Neural cell (in vitro differentiated cells): Measurements from ENCODE around the gene DGCR6L. TPM values are rescaled to one million over a fixed set of nuclear protein-coding genes. Genes with fewer than 3 reads are reported as not detected.
"Not testable (repeated sequence)": the region's sequence is repeated elsewhere in the genome, so short reads cannot be mapped to it uniquely, and the experiment has no call there.

Experiments used
- H2AFZ ChIP-seq: fragments of 200-600, 300-800 bp; sonication (generic), shearing (Covaris generic); 2 replicates; pipeline ENCODE4 v1.6.0; 2014; ENCODE audit warnings: low read depth, mild to moderate bottlenecking, antibody characterized with exemption, low read length, moderate library complexity
- H3F3A ChIP-seq: fragments of 200-600 bp; shearing (Covaris generic); 2 replicates; pipeline ENCODE4 v1.6.1; 2016; ENCODE audit warnings: mild to moderate bottlenecking, moderate library complexity, mixed read lengths, antibody characterized with exemption, low read length; ENCODE audit not compliant: insufficient read depth, poor library complexity, severe bottlenecking
- H3K27ac ChIP-seq: fragments of 200-600, 300-800 bp; sonication (generic), shearing (Covaris generic); 2 replicates; pipeline ENCODE4 v1.5.1; 2014; ENCODE audit warnings: mild to moderate bottlenecking, low read length, moderate library complexity
- H3K27me3 ChIP-seq: fragments of 300-800, 200-600 bp; sonication (generic), shearing (Covaris generic); 2 replicates; pipeline ENCODE4 v1.6.0; 2014; ENCODE audit warnings: mild to moderate bottlenecking, low read depth, low read length, moderate library complexity; ENCODE audit not compliant: insufficient read depth
- H3K36me3 ChIP-seq: fragments of 300-800, 200-600 bp; sonication (generic), shearing (Covaris generic); 2 replicates; pipeline ENCODE4 v1.5.1; 2014; ENCODE audit warnings: mild to moderate bottlenecking, antibody characterized with exemption, low read length, moderate library complexity; ENCODE audit not compliant: insufficient read depth
- H3K4me2 ChIP-seq: fragments of 300-800, 200-600 bp; sonication (generic), shearing (Covaris generic); 2 replicates; pipeline ENCODE4 v1.6.0; 2014; ENCODE audit warnings: mild to moderate bottlenecking, low read length
- H3K4me3 ChIP-seq: fragments of 300-800, 200-600 bp; sonication (generic), shearing (Covaris generic); 2 replicates; pipeline ENCODE4 v1.5.1; 2014; ENCODE audit warnings: mild to moderate bottlenecking, low read length, moderate library complexity
- H3K79me2 ChIP-seq: fragments of 200-600 bp; shearing (Covaris generic); replicated peaks from 2 replicates; pipeline ENCODE4 v1.6.0; 2014; ENCODE audit warnings: mild to moderate bottlenecking, low read length, moderate library complexity; ENCODE audit not compliant: insufficient read depth
- H3K9ac ChIP-seq: fragments of 300-800, 200-600 bp; sonication (generic), shearing (Covaris generic); 2 replicates; pipeline ENCODE4 v1.6.1; 2016; ENCODE audit warnings: mild to moderate bottlenecking, low read length, mixed read lengths
- H3K9me2 ChIP-seq: fragments of 200-600 bp; shearing (Covaris generic); 2 replicates; pipeline ENCODE4 v1.6.1; 2016; ENCODE audit warnings: mild to moderate bottlenecking, low read length, mixed read lengths; ENCODE audit not compliant: insufficient read depth
- H3K9me3 ChIP-seq: fragments of 200-600, 300-800 bp; sonication (generic), shearing (Covaris generic); 2 replicates; pipeline ENCODE4 v1.6.1; 2016; ENCODE audit warnings: mild to moderate bottlenecking, mixed run types, low read length, moderate library complexity, mixed read lengths
- H4K20me1 ChIP-seq: fragments of 200-600 bp; shearing (Covaris generic); 2 replicates; pipeline ENCODE4 v1.6.1; 2016; ENCODE audit warnings: mild to moderate bottlenecking, mixed run types; ENCODE audit not compliant: insufficient read depth
- EP300 ChIP-seq: fragments of 450-650 bp; conservative IDR thresholded peaks from 2 replicates; pipeline ENCODE4 v1.6.1; 2014; ENCODE audit warnings: antibody characterized with exemption, mild to moderate bottlenecking, moderate library complexity; ENCODE audit not compliant: poor library complexity, severe bottlenecking
- EZH2 ChIP-seq: fragments of 200-600, 300-800 bp; shearing (Covaris generic), sonication (generic); IDR thresholded peaks from 2 replicates; pipeline ENCODE4 v1.6.1; 2014; ENCODE audit warnings: antibody characterized with exemption, low read length, borderline replicate concordance, mild to moderate bottlenecking; ENCODE audit not compliant: insufficient read depth, poor library complexity, severe bottlenecking
- MXI1 ChIP-seq: fragments of 450-650 bp; conservative IDR thresholded peaks from 2 replicates; pipeline ENCODE4 v1.6.1; 2014; ENCODE audit warnings: antibody characterized with exemption, mild to moderate bottlenecking; ENCODE audit not compliant: poor library complexity, severe bottlenecking
- POLR2AphosphoS5 ChIP-seq: IDR thresholded peaks from 2 replicates; pipeline ENCODE4 v1.6.1; 2012
- RAD21 ChIP-seq: fragments of 450-650 bp; conservative IDR thresholded peaks from 2 replicates; pipeline ENCODE4 v1.6.1; 2014; ENCODE audit warnings: antibody characterized with exemption, mild to moderate bottlenecking, moderate library complexity
- SMC3 ChIP-seq: fragments of 450-650 bp; conservative IDR thresholded peaks from 2 replicates; pipeline ENCODE4 v1.6.1; 2014; ENCODE audit warnings: antibody characterized with exemption, mild to moderate bottlenecking, moderate library complexity; ENCODE audit not compliant: poor library complexity
- TAF1 ChIP-seq: IDR thresholded peaks from 2 replicates; pipeline ENCODE4 v1.6.1; 2012; ENCODE audit warnings: low read depth
- polyA plus RNA-seq: library from polyadenylated mRNA; depleted of rRNA; stranded (reverse); fragments of >200 nt; gene quantifications from 2 replicates; pipeline ENCODE4 v1.2.3, GENCODE V29; 2014
- TF ChIP-seq, protein P1 (sequence below): IDR thresholded peaks from 2 replicates; pipeline ENCODE4 v1.6.1; 2012; ENCODE audit warnings: borderline replicate concordance
- TF ChIP-seq, protein P2 (sequence below): fragments of 450-650 bp; IDR thresholded peaks from 2 replicates; pipeline ENCODE4 v1.5.1; 2014; ENCODE audit warnings: antibody characterized with exemption, mild to moderate bottlenecking, moderate library complexity; ENCODE audit not compliant: poor library complexity, severe bottlenecking

DGCR6L gene
- polyA plus RNA-seq, 1 donor from 2014 or later, result 125 TPM

GRCh38 chr22:20267441-20268278 lies 52.2 kb downstream of the DGCR6L start:
- no peaks in the 10 kb centered on the region for H3K79me2 ChIP-seq
- H3K36me3 ChIP-seq, result no peaks in the 10 kb centered on the region
- TF ChIP-seq EP300 (no peak), EZH2 (no peak), SMC3 (no peak), POLR2AphosphoS5 (no peak), TAF1 (no peak), MXI1 (no peak), RAD21 (no peak)
- TF ChIP-seq, protein P1, sequence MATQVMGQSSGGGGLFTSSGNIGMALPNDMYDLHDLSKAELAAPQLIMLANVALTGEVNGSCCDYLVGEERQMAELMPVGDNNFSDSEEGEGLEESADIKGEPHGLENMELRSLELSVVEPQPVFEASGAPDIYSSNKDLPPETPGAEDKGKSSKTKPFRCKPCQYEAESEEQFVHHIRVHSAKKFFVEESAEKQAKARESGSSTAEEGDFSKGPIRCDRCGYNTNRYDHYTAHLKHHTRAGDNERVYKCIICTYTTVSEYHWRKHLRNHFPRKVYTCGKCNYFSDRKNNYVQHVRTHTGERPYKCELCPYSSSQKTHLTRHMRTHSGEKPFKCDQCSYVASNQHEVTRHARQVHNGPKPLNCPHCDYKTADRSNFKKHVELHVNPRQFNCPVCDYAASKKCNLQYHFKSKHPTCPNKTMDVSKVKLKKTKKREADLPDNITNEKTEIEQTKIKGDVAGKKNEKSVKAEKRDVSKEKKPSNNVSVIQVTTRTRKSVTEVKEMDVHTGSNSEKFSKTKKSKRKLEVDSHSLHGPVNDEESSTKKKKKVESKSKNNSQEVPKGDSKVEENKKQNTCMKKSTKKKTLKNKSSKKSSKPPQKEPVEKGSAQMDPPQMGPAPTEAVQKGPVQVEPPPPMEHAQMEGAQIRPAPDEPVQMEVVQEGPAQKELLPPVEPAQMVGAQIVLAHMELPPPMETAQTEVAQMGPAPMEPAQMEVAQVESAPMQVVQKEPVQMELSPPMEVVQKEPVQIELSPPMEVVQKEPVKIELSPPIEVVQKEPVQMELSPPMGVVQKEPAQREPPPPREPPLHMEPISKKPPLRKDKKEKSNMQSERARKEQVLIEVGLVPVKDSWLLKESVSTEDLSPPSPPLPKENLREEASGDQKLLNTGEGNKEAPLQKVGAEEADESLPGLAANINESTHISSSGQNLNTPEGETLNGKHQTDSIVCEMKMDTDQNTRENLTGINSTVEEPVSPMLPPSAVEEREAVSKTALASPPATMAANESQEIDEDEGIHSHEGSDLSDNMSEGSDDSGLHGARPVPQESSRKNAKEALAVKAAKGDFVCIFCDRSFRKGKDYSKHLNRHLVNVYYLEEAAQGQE, result no peak
- TF ChIP-seq, protein P2, sequence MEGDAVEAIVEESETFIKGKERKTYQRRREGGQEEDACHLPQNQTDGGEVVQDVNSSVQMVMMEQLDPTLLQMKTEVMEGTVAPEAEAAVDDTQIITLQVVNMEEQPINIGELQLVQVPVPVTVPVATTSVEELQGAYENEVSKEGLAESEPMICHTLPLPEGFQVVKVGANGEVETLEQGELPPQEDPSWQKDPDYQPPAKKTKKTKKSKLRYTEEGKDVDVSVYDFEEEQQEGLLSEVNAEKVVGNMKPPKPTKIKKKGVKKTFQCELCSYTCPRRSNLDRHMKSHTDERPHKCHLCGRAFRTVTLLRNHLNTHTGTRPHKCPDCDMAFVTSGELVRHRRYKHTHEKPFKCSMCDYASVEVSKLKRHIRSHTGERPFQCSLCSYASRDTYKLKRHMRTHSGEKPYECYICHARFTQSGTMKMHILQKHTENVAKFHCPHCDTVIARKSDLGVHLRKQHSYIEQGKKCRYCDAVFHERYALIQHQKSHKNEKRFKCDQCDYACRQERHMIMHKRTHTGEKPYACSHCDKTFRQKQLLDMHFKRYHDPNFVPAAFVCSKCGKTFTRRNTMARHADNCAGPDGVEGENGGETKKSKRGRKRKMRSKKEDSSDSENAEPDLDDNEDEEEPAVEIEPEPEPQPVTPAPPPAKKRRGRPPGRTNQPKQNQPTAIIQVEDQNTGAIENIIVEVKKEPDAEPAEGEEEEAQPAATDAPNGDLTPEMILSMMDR, result no peak
- H3F3A ChIP-seq, result no peaks in the 10 kb centered on the region
- no peaks in the 10 kb centered on the region for H3K9me3 ChIP-seq
- no peak overlapping the region for H2AFZ ChIP-seq
- no peaks in the 10 kb centered on the region for H3K9me2 ChIP-seq
- peak overlapping the region; percentile 66 for H3K9ac ChIP-seq
- H3K27ac ChIP-seq, result no peak overlapping the region
- no peaks in the 10 kb centered on the region for H4K20me1 ChIP-seq
- no peaks in the 10 kb centered on the region for H3K27me3 ChIP-seq
- peak overlapping the region; percentile 85 for H3K4me3 ChIP-seq
- peak overlapping the region; percentile 59 for H3K4me2 ChIP-seq

DNA sequence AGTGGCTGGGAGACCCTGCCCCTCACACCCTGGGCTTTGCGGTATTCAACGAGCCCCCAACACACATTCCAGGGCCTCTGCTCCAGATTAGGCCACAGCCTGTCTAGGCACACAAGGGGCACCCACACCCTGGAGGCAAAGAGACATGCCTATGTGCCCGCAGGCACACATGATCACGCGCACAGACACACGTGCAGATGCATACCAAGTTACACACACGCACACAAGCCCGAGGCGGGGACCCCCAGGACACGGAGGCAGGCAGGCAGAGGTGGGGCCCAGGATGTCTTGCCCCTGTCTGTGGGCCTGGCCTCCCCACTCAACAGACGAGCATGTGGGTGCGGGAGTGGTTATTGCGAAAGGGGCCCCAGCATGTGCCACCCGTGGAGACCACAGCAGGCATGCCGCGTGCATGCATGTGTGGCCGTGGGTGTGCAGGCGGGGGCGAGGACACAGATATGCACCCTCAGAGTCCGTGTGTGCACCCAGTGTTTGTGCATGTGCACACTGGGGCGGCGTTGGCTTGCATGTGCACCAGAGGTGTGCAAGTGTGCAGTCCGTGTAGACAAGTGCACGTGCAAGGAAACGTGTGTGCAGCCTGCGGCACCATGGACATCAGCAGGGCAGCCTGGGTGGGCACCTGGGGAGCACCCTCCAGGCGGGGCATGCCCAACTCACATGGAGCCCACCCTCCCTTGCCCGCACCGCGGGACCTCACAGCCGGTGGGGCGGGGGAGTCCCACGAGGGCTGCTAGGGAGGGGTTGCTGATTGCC lies 53.0 kb downstream of the DGCR6L start:
- peak overlapping the region; percentile 66 for H3K9ac ChIP-seq
- peak overlapping the region; percentile 59 for H3K4me2 ChIP-seq
- peak; percentile 9 for TF ChIP-seq MXI1

DNA sequence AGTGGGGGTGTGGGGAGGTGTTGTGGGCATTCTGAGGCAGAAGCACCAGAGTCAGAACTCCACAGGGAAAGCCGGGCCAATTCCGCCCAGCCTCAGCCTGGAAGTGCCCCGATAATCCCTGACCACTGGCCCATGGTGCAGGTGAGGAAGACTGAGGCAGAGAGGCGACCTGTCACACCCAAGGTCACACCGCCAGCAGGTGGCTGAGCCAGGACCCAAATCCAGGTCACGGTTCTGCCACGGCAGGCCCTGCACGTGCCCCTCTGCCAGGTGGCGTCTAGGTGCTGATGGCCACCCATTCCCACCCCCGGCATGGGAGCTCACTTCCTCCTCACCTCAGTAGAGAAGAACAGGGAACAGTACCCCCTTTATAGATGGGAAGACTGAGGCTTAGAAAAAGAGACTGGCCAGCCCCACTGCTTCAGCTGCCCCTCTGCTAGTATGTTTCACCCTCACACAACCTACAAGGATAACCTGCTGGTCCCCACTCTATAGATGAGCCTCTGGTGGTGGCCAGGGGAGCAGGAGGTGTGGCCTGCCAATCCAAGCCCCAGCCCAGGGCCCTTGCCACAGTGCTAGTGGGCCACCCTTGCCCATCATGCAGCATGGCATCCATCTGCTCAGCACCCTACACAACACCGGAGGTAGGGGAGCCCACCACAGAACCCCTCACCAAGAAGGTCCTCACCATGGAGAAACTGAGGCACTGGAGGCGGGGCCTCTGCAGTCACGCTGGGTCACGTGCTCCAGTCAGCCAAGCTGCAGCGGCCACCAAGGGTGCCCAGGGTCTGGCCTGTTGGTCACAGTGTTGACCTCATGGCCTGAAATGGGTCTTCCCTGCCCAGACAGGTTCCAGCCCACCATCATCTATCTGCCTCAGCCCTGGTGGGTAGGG lies 53.8 kb downstream of the DGCR6L start:
- not testable (repeated sequence) for H3K4me2 ChIP-seq, H3K79me2 ChIP-seq, H3K27me3 ChIP-seq, H3K36me3 ChIP-seq, H3K9me3 ChIP-seq, H3K9ac ChIP-seq, H2AFZ ChIP-seq, H3K27ac ChIP-seq, H3K9me2 ChIP-seq, H3F3A ChIP-seq, H4K20me1 ChIP-seq
- H3K4me3 ChIP-seq, result peak overlapping the region; percentile 85

More for the DNA sequence above, 53.0 kb downstream of the DGCR6L start:
- H3K27ac ChIP-seq, H3K27me3 ChIP-seq, H3K79me2 ChIP-seq, H4K20me1 ChIP-seq, H3K9me2 ChIP-seq, H3K9me3 ChIP-seq, H3K36me3 ChIP-seq, H3F3A ChIP-seq, H2AFZ ChIP-seq: not testable (repeated sequence)
- H3K4me3 ChIP-seq, result peak overlapping the region; percentile 85
